GM12878 (cell line): ENCODE data around the gene ZFP91. TPM values are rescaled to one million over a fixed set of nuclear protein-coding genes. Genes with fewer than 3 reads are reported as not detected.

Experiments
- ATF7 ChIP-seq: fragments of 450-650 bp; IDR thresholded peaks from 2 replicates; pipeline ENCODE4 v1.6.1; 2016; ENCODE audit warnings: low read depth, mild to moderate bottlenecking
- ESRRA ChIP-seq: IDR thresholded peaks from 2 replicates; pipeline ENCODE4 v1.6.1; 2012; ENCODE audit warnings: mild to moderate bottlenecking, low read length, improper control_type of control experiment
- FOS ChIP-seq: IDR thresholded peaks from 3 replicates; pipeline ENCODE4 v1.6.1; 2011; ENCODE audit warnings: borderline replicate concordance; ENCODE audit not compliant: insufficient read length; ENCODE audit errors: extremely low read depth
- FOXM1 ChIP-seq: IDR thresholded peaks from 2 replicates; pipeline ENCODE4 v1.6.1; 2012; ENCODE audit warnings: low read depth, mild to moderate bottlenecking, inconsistent platforms, low read length, moderate library complexity
- HCFC1 ChIP-seq: fragments of 150-350 bp; IDR thresholded peaks from 2 replicates; pipeline ENCODE4 v1.6.1; 2014; ENCODE audit warnings: low read length
- HDAC6 ChIP-seq: fragments of 200-600 bp; sonication (generic); IDR thresholded peaks from one replicate; pipeline ENCODE4 v1.8.0; 2017; ENCODE audit warnings: antibody characterized with exemption; ENCODE audit not compliant: unreplicated experiment
- KDM1A ChIP-seq: fragments of 200-600 bp; sonication (generic); IDR thresholded peaks from 2 replicates; pipeline ENCODE4 v1.6.1; 2016; ENCODE audit warnings: borderline replicate concordance
- MTA2 ChIP-seq: fragments of 450-650 bp; IDR thresholded peaks from 2 replicates; pipeline ENCODE4 v1.6.1; 2016; ENCODE audit warnings: low read depth, mild to moderate bottlenecking, moderate library complexity
- NBN ChIP-seq: fragments of 450-650 bp; IDR thresholded peaks from 2 replicates; pipeline ENCODE4 v1.6.1; 2016
- NR2C1 ChIP-seq: fragments of 450-650 bp; IDR thresholded peaks from 2 replicates; pipeline ENCODE4 v1.6.1; 2017; ENCODE audit warnings: antibody characterized with exemption, mild to moderate bottlenecking, moderate library complexity
- NR2F1 ChIP-seq: fragments of 450-650 bp; conservative IDR thresholded peaks from 2 replicates; pipeline ENCODE4 v1.6.1; 2017; ENCODE audit warnings: mild to moderate bottlenecking
- SMC3 ChIP-seq: IDR thresholded peaks from 2 replicates; pipeline ENCODE4 v1.6.1; 2011; ENCODE audit warnings: low read length, improper control_type of control experiment, borderline replicate concordance
- STAT1 ChIP-seq: fragments of 450-650 bp; conservative IDR thresholded peaks from 2 replicates; pipeline ENCODE4 v1.6.1; 2014; ENCODE audit warnings: antibody characterized with exemption, mild to moderate bottlenecking
- YY1 ChIP-seq: IDR thresholded peaks from 2 replicates; pipeline ENCODE4 v1.6.1; 2011; ENCODE audit warnings: low read depth, mild to moderate bottlenecking, low read length
- ZSCAN29 ChIP-seq: fragments of 450-650 bp; IDR thresholded peaks from 2 replicates; pipeline ENCODE4 v1.6.1; 2017; ENCODE audit warnings: mild to moderate bottlenecking, moderate library complexity
- polyA plus RNA-seq, 11 experiments: library from polyadenylated mRNA; depleted of rRNA in 4 of 11; unstranded in 6 of 11; stranded (reverse) in 5 of 11; fragments of >200 nt; fragmentation: Nextera tagmentation in 4 of 11; fragmentation: Illumina TruSeq in 1 of 11; extraction: Ambion mirVana in 4 of 11; extraction: Trizol in 1 of 11; gene quantifications; 1 replicate in 1 of 11; 2 replicates in 10 of 11; pipeline versions ENCODE4 v1.2.1 to v1.2.3, GENCODE V29; 2011 to 2016; ENCODE audit warnings: inconsistent platforms in 2 of 11, missing spikeins in 2 of 11, low read depth in 1 of 11
- total RNA-seq, 4 experiments: library from RNA; depleted of rRNA in 3 of 4; stranded (reverse); fragments of >200 nt in 3 of 4; fragmentation: Illumina TruSeq in 1 of 4; extraction: Trizol in 1 of 4; gene quantifications; 2 replicates each; pipeline versions ENCODE4 v1.2.1 to v1.2.3, GENCODE V29; 2013 to 2021
- TF ChIP-seq, protein P1 (sequence below): fragments of 450-650 bp; IDR thresholded peaks from 2 replicates; pipeline ENCODE4 v1.6.1; 2018; ENCODE audit warnings: mild to moderate bottlenecking, low read depth, moderate library complexity; ENCODE audit not compliant: partially characterized antibody
- TF ChIP-seq, protein P2 (sequence below): IDR thresholded peaks from 2 replicates; pipeline ENCODE4 v1.6.1; 2011; ENCODE audit warnings: mild to moderate bottlenecking, low read depth, low read length, moderate library complexity; ENCODE audit not compliant: insufficient replicate concordance
- TF ChIP-seq, protein P3 (sequence below): IDR thresholded peaks from 2 replicates; pipeline ENCODE4 v1.6.1; 2012; ENCODE audit warnings: low read length, inconsistent platforms
- TF ChIP-seq, protein P4 (sequence below): IDR thresholded peaks from 2 replicates; pipeline ENCODE4 v1.6.1; 2012; ENCODE audit warnings: mild to moderate bottlenecking, low read depth, low read length

Gene ZFP91
- total and polyA plus RNA-seq, 10 of the 15 experiments (the other 5 are each of a cell fraction or from before 2014, with no cell fraction given), result 12.9 to 54.1 (median 31.7) TPM

DNA sequence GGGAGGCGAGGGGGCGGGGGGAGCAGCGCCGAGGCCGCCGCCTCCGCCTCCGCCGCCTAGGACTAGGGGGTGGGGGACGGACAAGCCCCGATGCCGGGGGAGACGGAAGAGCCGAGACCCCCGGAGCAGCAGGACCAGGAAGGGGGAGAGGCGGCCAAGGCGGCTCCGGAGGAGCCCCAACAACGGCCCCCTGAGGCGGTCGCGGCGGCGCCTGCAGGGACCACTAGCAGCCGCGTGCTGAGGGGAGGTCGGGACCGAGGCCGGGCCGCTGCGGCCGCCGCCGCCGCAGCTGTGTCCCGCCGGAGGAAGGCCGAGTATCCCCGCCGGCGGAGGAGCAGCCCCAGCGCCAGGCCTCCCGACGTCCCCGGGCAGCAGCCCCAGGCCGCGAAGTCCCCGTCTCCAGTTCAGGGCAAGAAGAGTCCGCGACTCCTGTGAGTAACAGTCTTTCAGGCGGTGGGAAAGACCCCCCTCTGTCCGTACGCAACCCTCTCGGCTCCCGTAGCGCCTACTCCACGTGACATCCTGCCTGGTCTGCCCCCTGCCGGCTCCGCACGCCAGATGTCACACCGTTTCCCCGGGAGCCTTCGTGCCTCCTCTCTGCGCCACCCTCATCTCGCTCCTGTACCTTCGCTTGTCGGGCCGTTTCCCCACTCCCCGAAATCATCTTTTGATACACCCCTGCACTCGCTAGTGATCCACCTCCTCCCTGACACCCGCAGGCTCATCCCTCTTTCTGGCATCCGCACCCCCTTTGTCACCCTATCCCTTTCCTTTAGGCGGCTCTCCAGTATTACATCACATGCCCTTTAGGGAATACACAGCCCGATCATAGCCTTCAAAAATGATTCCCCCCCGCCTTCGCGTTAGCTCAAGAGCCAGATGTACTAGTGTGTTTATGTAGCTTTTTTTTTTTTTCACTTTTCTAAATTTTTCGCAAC lies 598 bp downstream of the ZFP91 start (continued):
- TF ChIP-seq, protein P1, sequence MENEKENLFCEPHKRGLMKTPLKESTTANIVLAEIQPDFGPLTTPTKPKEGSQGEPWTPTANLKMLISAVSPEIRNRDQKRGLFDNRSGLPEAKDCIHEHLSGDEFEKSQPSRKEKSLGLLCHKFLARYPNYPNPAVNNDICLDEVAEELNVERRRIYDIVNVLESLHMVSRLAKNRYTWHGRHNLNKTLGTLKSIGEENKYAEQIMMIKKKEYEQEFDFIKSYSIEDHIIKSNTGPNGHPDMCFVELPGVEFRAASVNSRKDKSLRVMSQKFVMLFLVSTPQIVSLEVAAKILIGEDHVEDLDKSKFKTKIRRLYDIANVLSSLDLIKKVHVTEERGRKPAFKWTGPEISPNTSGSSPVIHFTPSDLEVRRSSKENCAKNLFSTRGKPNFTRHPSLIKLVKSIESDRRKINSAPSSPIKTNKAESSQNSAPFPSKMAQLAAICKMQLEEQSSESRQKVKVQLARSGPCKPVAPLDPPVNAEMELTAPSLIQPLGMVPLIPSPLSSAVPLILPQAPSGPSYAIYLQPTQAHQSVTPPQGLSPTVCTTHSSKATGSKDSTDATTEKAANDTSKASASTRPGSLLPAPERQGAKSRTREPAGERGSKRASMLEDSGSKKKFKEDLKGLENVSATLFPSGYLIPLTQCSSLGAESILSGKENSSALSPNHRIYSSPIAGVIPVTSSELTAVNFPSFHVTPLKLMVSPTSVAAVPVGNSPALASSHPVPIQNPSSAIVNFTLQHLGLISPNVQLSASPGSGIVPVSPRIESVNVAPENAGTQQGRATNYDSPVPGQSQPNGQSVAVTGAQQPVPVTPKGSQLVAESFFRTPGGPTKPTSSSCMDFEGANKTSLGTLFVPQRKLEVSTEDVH, result no peak
- TF ChIP-seq KDM1A (no peak), SMC3 (peak; percentile 52), NR2C1 (peak; percentile 38; the same call in 1 of the 2 replicates), NR2F1 (peak; percentile 58), ATF7 (peak; percentile 66), FOXM1 (no peak; the same call in 1 of the 2 replicates), FOS (no peak), HCFC1 (peak; percentile 67), STAT1 (0 out of 2 replicates have a peak, but pooled peaks have one; percentile 51), ZSCAN29 (no peak), YY1 (peak; percentile 82), HDAC6 (peak; percentile 54), MTA2 (peak; percentile 27; the same call in 1 of the 2 replicates), NBN (peak; percentile 95), ESRRA (0 out of 2 replicates have a peak, but pooled peaks have one; percentile 73)
- TF ChIP-seq, protein P2, sequence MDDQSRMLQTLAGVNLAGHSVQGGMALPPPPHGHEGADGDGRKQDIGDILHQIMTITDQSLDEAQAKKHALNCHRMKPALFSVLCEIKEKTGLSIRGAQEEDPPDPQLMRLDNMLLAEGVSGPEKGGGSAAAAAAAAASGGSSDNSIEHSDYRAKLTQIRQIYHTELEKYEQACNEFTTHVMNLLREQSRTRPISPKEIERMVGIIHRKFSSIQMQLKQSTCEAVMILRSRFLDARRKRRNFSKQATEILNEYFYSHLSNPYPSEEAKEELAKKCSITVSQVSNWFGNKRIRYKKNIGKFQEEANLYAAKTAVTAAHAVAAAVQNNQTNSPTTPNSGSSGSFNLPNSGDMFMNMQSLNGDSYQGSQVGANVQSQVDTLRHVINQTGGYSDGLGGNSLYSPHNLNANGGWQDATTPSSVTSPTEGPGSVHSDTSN, result no peak
- TF ChIP-seq, protein P3, sequence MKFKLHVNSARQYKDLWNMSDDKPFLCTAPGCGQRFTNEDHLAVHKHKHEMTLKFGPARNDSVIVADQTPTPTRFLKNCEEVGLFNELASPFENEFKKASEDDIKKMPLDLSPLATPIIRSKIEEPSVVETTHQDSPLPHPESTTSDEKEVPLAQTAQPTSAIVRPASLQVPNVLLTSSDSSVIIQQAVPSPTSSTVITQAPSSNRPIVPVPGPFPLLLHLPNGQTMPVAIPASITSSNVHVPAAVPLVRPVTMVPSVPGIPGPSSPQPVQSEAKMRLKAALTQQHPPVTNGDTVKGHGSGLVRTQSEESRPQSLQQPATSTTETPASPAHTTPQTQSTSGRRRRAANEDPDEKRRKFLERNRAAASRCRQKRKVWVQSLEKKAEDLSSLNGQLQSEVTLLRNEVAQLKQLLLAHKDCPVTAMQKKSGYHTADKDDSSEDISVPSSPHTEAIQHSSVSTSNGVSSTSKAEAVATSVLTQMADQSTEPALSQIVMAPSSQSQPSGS, result no peak
- TF ChIP-seq, protein P4, sequence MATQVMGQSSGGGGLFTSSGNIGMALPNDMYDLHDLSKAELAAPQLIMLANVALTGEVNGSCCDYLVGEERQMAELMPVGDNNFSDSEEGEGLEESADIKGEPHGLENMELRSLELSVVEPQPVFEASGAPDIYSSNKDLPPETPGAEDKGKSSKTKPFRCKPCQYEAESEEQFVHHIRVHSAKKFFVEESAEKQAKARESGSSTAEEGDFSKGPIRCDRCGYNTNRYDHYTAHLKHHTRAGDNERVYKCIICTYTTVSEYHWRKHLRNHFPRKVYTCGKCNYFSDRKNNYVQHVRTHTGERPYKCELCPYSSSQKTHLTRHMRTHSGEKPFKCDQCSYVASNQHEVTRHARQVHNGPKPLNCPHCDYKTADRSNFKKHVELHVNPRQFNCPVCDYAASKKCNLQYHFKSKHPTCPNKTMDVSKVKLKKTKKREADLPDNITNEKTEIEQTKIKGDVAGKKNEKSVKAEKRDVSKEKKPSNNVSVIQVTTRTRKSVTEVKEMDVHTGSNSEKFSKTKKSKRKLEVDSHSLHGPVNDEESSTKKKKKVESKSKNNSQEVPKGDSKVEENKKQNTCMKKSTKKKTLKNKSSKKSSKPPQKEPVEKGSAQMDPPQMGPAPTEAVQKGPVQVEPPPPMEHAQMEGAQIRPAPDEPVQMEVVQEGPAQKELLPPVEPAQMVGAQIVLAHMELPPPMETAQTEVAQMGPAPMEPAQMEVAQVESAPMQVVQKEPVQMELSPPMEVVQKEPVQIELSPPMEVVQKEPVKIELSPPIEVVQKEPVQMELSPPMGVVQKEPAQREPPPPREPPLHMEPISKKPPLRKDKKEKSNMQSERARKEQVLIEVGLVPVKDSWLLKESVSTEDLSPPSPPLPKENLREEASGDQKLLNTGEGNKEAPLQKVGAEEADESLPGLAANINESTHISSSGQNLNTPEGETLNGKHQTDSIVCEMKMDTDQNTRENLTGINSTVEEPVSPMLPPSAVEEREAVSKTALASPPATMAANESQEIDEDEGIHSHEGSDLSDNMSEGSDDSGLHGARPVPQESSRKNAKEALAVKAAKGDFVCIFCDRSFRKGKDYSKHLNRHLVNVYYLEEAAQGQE, result 0 out of 2 replicates have a peak, but pooled peaks have one; percentile 35
